ENCODE results near the gene NCKAP5. TPM values are rescaled to one million over a fixed set of nuclear protein-coding genes. Genes with fewer than 3 reads are reported as not detected.

Gene NCKAP5
- total and polyA plus RNA-seq, 9 donors, result 0.80 to 2.7 (median 2.2) TPM

DNA sequence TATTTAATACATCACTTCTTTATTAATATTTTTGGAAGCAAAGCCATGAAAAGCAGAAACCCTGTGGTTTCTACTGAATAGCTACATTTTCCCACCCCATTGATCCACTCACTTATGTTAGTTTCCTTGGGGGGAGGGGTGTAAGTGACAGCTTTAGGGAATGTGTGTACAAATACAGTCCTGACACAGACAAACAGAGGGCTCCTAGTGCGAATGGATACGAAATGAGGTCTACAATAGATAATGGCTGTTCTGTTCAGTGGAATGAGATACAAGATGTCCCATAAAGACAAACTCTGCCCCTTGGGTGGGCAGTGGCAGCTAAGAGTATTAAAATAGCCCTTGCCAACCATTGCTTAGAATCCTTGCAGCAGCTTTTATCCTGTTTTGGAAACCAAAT lies 312.9 kb downstream of the NCKAP5 start:
- Histone ChIP-seq H3K36me3 (no peaks in the 10 kb centered on the region), H3K27ac (peak overlapping the region in 1 of 2 donors; percentile 2), H3K4me3 (no peak overlapping the region), H3K27me3 (no peaks in the 10 kb centered on the region), H3K4me1 (ENCODE audit: insufficient read depth) (peaks cover 16% of the 10 kb centered on the region), H3K9me3 (no peaks in the 10 kb centered on the region)
- no peak for DNase-seq
- intact Hi-C loops (cut with DNase I), result no loop called here
- 14 to 48% (median 30%) methylated on average over 2 of the region's 2 CpGs for WGBS, 3 donors
- TF ChIP-seq CTCF (IDR thresholded peaks at IDR 0.05) (no peak), POLR2A (IDR thresholded peaks at IDR 0.05) (no peak), EP300 (IDR thresholded peaks at IDR 0.05) (no peak)

DNA sequence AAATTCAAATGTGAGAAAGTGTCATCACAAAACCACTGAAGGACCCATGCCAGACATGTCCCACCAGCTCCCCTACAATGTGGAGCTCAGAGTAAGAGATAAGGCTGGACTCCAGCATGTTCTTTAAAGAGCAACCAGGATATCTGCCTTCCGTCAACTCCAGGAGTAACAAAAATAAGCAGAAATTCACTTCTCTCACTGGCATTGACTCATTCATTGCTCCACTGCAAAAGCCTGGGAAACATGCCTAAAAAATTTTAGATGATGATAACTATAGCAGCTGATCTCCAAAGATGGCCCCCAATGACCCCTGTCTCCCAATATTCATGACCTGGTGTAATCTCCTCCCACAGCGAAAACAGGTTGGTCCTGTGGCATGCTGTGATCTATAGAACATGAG lies 314.5 kb downstream of the NCKAP5 start:
- WGBS, 3 donors, result 70 to 83% (median 81%) methylated on average over 2 of the region's 2 CpGs
- TF ChIP-seq EP300 (IDR thresholded peaks at IDR 0.05) (no peak), CTCF (IDR thresholded peaks at IDR 0.05) (no peak), POLR2A (IDR thresholded peaks at IDR 0.05) (no peak)
- intact Hi-C loops (cut with DNase I), result loop anchor here in 1 of 4 donors (2.0 kb wide), 1 partner anchor 43 kb away; no protein-coding TSS in a partner anchor
- Histone ChIP-seq H3K4me1 (ENCODE audit: insufficient read depth) (peaks cover 16% of the 10 kb centered on the region), H3K27me3 (no peaks in the 10 kb centered on the region), H3K9me3 (no peaks in the 10 kb centered on the region), H3K36me3 (no peaks in the 10 kb centered on the region), H3K27ac (no peak overlapping the region), H3K4me3 (no peak overlapping the region)
- DNase-seq, result no peak

DNA sequence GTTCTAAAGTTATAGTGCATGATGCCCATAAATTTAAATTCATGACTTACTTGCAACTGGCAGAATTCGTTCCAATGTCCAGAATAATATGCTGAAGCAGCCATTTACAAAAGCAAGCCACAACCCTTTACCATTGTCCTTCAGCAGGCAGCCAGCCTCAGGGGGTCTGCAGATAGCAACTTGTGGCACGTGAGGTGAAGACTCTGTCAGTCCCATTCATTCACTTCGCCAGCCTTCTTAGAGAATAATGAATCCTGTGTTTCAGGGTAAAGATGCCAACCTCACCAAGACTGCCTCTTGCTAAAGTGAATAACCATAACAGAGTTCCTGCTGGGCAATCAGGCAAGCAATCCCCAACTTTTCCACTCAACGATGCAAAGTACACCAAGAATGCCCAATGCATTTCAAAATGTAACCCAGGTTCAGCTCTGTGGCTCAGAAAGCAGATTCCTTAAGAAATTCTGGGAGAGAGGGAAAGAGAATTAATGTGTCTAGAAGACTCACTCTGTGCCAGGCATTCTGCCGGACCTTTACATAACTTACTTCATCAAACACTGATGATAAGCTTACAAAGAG lies 315.4 kb downstream of the NCKAP5 start:
- TF ChIP-seq CTCF (IDR thresholded peaks at IDR 0.05) (no peak), POLR2A (IDR thresholded peaks at IDR 0.05) (no peak), EP300 (IDR thresholded peaks at IDR 0.05) (no peak)
- 92 to 94% (median 92%) methylated on average over 5 of the region's 5 CpGs for WGBS, 3 donors

GRCh38 chr2:133249362-133249761 lies 318.9 kb downstream of the NCKAP5 start:
- Histone ChIP-seq H3K27ac (no peak overlapping the region), H3K27me3 (no peaks in the 10 kb centered on the region), H3K9me3 (no peaks in the 10 kb centered on the region), H3K36me3 (no peaks in the 10 kb centered on the region), H3K4me3 (no peak overlapping the region), H3K4me1 (ENCODE audit: insufficient read depth) (peaks cover 10% of the 10 kb centered on the region)
- no peak for DNase-seq
- intact Hi-C loops (cut with DNase I), result no loop called here
- 88 to 95% (median 90%) methylated on average over 2 of the region's 2 CpGs for WGBS, 3 donors
- TF ChIP-seq CTCF (IDR thresholded peaks at IDR 0.05), result no peak
- no peak for TF ChIP-seq EP300 (IDR thresholded peaks at IDR 0.05)
- no peak for TF ChIP-seq POLR2A (IDR thresholded peaks at IDR 0.05)

More for the DNA sequence above, 315.4 kb downstream of the NCKAP5 start:
- peaks cover 16% of the 10 kb centered on the region for H3K4me1 ChIP-seq (ENCODE audit: insufficient read depth)
- no peak overlapping the region for H3K27ac ChIP-seq
- no peaks in the 10 kb centered on the region for H3K27me3 ChIP-seq
- no peaks in the 10 kb centered on the region for H3K9me3 ChIP-seq
- DNase-seq, result no peak
- intact Hi-C loops (cut with DNase I), result loop anchor here in 1 of 4 donors (2.0 kb wide), 1 partner anchor 42 kb away; no protein-coding TSS in a partner anchor
- no peaks in the 10 kb centered on the region for H3K36me3 ChIP-seq
- no peak overlapping the region for H3K4me3 ChIP-seq

Data from ovary (tissue), 9 donors.